ENCODE measurements around the gene ZSCAN12.
A peak's percentile ranks its signal among the peaks of the same experiment; 100 is the strongest.
"Not testable (repeated sequence)": the region's sequence is repeated elsewhere in the genome, so short reads cannot be mapped to it uniquely, and the experiment has no call there.

ZSCAN12 gene

GRCh38 chr6:28402197-28402596 lies 2.6 kb upstream of the ZSCAN12 start:
- in situ Hi-C loops (cut with HindIII; ENCODE audit: low pct_ligation_motif_present, low pct_unique_long_range_greater_than_20kb, low sequenced_read_pairs), result no loop called here
- no peak for DNase-seq

DNA sequence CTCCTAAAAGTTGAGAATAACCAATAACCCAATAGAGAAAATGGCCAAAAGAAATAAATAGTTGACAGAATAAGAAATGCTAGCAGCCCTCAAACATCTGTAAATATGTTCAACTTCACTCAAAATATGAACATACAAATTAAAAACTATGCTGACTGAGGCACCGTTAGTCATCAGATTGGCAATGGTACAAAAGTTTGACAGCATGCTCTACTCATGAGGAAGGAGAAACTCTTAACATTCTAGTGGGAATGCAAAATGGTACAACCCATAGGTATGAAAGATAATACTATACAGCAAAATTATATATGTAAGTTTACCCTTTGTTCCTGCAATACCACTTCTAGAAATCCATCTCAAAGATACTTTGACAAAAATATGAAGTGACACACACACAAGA lies 1.6 kb upstream of the ZSCAN12 start:
- DNase-seq, result no peak
- in situ Hi-C loops (cut with HindIII; ENCODE audit: low pct_ligation_motif_present, low pct_unique_long_range_greater_than_20kb, low sequenced_read_pairs), result no loop called here

GRCh38 chr6:28400122-28400451 lies 540 bp upstream of the ZSCAN12 start:
- in situ Hi-C loops (cut with HindIII; ENCODE audit: low pct_ligation_motif_present, low pct_unique_long_range_greater_than_20kb, low sequenced_read_pairs), result no loop called here
- no peak for DNase-seq

DNA sequence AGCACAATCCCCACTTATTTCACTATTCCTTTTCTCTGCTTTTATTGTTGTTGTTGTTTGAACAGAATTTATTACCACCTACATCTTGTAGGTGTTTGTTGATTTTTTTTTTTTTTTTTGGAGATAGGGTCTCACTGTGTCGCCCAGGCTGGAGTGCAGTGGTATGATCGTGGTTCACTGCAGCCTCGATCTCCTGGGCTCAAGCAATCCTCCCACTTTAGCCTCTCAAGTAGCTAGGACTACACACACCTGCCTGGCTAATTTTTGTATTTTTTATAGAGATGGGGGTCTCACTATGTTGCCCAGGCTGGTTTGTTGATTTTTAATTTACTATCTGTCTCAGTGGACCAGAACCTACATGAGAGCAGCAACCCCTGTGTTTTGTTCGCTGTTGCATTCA lies 3.6 kb downstream of the ZSCAN12 start:
- no peak for DNase-seq
- in situ Hi-C loops (cut with HindIII; ENCODE audit: low pct_ligation_motif_present, low pct_unique_long_range_greater_than_20kb, low sequenced_read_pairs), result no loop called here

DNA sequence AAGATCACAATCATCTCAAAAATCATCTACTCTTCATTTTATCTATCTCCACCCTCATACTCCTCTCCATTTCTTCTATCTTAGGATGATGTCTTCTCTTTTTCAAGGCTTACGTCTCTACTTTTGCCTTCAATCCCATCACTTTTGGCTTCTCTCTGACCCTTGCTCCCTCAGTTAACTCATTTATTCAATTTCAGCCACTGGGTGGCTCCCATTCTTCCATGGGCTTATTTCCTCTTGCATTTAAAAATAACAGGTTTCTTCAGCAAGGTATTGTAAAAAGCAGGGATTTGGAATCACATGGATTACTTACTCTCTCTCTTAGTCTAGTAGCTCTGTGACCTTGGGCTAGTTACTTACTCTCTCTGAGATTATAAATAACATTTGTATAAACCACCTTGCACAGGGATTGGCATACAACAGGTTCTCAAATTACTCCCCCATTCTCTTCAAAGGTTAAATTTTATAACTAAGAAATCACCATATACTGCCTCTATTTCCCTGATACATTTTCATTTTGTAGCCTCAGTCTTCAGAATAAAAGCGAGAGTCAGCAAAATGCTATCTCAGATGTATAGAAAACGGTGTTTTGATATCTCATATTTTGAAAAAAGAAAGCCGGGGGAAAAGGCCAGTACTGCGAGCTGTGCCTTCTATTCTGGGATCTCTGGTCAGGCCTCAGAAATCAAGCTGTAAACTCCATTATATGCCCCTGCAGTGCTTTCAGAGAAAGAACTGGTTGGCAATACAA lies 5.5 kb downstream of the ZSCAN12 start:
- in situ Hi-C loops (cut with HindIII; ENCODE audit: low pct_ligation_motif_present, low pct_unique_long_range_greater_than_20kb, low sequenced_read_pairs), result no loop called here
- no peak for DNase-seq

DNA sequence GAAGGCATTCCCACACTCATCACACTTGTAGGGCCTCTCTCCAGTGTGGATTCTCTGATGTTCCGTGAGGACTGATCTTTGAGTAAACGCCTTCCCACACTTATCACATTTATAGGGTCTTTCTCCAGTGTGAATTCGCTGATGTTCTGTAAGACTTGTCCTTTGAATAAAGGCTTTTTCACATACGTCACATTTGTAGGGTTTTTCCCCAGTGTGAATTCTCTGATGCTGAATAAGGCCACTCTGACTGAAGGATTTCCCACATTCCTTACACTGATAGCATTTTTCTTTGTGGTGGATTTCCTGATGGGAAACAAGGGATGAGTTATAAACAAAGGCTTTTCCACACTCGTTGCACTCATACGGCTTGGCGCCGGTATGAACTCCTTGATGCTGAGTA lies 8.9 kb downstream of the ZSCAN12 start:
- no peak for DNase-seq
- in situ Hi-C loops (cut with HindIII; ENCODE audit: low pct_ligation_motif_present, low pct_unique_long_range_greater_than_20kb, low sequenced_read_pairs), result no loop called here

GRCh38 chr6:28384143-28384533 lies 15.4 kb downstream of the ZSCAN12 start:
- no peak for DNase-seq
- in situ Hi-C loops (cut with HindIII; ENCODE audit: low pct_ligation_motif_present, low pct_unique_long_range_greater_than_20kb, low sequenced_read_pairs), result no loop called here

DNA sequence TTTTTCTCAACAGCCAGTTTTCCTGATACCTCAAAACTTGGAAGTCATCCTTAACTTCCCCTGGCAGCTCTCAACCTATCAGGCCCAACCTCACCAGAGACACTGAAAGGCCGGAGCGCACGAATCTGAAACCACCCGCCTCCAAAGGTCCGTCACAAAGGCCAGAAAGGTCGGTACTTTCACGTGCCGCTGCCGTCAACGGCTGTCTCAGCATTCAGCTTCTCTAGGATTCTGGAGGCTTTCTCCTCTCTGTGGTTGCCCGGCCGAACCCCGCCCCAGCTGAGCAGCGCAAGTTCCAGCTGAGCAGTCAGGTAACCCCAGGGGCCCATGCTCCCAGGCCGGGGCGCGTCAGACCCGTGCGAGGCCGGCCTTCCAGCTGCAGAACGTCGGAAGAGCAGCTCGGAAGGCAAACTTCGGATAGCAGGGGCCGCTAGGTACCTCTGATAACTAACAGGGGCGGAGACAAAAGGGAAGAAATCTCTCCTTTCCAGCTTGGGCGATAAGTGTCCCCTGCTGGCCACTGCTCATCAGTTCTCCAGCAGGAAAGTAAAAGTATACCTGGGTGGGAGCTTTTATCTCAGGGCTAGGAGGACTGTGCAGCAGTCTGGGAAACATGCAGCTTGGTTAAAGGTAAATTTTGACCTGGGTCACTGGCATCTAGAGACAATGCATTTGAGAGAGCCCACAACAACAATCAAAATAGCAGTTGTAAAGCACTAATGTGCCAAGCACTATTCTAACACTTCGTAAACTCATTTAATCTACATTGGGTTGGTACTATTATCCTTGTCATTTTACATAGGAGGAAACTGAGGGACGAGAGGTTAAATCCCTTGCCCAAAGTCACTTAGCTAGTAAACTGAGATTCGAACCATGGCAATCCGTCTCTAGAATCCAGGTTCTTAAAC lies 16.1 kb downstream of the ZSCAN12 start:
- peak; percentile 87 for DNase-seq
- in situ Hi-C loops (cut with HindIII; ENCODE audit: low pct_ligation_motif_present, low pct_unique_long_range_greater_than_20kb, low sequenced_read_pairs), result no loop called here

DNA sequence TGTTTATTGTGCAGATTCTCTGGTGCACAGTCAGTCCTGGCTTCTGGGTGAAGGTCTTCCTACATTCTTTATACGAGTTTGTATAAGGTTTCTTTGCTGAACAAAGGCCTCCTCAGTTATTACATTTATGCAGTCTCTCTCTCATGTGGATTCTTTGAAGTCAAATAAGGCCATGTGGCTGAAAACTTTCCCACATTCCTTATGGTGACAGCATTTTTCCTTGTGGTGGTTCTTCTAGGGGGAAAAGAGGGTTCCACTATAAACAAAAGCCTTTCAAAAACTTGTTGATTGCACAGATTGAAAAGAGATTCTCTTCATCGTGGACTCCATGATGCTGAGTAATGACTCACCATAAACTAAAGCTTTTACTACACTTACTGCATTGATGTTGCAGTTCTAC lies 19.2 kb downstream of the ZSCAN12 start:
- no peak for DNase-seq
- in situ Hi-C loops (cut with HindIII; ENCODE audit: low pct_ligation_motif_present, low pct_unique_long_range_greater_than_20kb, low sequenced_read_pairs), result no loop called here

DNA sequence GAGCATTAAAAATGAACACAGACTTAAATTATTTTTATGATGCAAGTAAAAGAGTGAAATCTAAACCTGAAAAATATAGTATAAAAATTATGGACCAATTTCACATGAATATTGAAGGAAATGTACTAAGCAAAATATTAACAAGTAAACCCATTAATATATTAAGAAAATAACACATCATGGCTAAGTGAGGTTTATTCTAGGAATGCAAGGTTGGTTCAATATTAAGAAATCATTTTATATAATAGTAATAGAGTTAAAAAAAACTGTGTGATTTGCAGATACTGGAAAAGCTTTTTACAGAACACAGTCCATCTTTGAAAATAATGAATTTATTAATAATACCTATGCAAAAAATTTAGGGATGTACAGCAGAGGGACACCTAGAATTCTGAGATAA lies 20.9 kb downstream of the ZSCAN12 start:
- in situ Hi-C loops (cut with HindIII; ENCODE audit: low pct_ligation_motif_present, low pct_unique_long_range_greater_than_20kb, low sequenced_read_pairs), result no loop called here
- no peak for DNase-seq

- in situ Hi-C loops (cut with HindIII; ENCODE audit: low pct_ligation_motif_present, low pct_unique_long_range_greater_than_20kb, low sequenced_read_pairs), result no loop called here
- DNase-seq, result no peak
These were observed 21.7 kb downstream of the ZSCAN12 start for GRCh38 chr6:28377879-28378278.

DNA sequence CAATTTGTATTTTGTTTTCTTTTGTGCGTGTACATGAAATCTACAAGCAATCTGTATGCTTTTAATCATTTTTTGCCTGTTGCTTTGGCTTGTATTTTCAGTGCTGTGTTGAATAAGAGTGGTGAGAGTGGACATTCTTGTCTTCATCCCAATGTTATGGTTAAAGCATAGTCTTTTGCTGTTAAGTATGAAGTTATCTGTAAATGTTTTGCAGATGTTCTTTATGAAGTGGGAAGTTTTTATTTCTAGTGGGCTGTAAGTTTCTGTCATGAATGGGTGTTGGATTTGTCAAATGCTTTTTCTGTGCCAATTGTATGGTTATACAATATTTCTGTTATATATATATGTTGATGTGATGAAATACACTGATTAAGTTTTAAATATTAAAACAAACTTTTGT lies 25.6 kb downstream of the ZSCAN12 start:
- in situ Hi-C loops (cut with HindIII; ENCODE audit: low pct_ligation_motif_present, low pct_unique_long_range_greater_than_20kb, low sequenced_read_pairs), result no loop called here
- no peak for DNase-seq

DNA sequence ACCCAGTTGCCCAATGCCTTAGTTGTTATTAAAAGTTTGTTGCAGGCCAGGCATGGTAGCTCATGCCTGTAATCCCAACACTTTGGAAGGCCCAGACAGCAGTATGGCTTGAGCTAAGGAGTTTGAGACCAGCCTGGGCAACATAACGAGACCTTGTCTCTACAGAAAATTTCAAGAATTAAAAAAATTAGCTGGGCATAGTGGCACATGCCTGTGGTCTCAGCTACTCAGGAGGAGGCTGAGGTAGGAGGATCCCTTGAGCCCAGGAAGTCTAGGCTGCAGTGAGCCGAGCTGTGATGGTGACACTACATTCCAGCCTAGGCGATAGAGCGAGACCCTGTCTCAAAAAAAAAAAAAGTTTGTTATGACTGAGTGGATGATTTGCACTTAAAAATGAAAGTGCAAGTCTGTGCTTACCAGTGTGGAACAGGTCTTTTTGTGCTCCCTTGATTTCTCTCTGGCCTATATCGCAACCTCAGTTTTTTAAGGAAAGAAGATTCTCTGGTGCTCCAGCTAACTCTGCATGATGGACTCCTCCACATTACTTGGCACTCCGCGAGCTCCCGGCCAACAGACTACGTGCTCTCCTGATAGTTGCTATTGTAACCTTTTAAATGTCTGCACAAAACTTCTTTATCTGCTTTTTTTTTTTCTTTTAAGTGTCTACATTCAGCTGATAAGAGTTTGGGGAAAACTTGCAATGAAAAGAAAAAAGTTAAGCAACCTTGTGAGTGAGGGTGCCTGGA lies 27.7 kb downstream of the ZSCAN12 start:
- DNase-seq, result peak; percentile 40
- in situ Hi-C loops (cut with HindIII; ENCODE audit: low pct_ligation_motif_present, low pct_unique_long_range_greater_than_20kb, low sequenced_read_pairs), result no loop called here

DNA sequence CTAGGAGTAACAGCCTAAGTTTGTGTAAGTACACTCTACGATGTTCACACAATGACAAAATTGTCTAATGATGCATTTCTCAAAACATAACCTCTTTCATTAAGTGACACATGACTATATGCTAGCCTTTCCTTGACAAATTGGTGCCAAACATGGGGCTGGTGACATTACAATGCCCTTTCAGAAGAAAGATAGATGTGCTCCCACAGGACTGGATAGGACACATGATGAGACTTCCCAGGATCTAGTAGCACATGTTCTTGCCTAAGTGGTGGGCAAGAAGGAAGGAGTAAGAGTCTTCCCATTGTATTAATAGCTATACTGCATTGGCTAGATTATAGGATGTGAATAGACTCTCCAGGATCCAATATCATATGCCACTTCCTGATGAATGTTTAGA lies 28.3 kb downstream of the ZSCAN12 start:
- no peak for DNase-seq
- in situ Hi-C loops (cut with HindIII; ENCODE audit: low pct_ligation_motif_present, low pct_unique_long_range_greater_than_20kb, low sequenced_read_pairs), result no loop called here

GRCh38 chr6:28370440-28370839 lies 29.1 kb downstream of the ZSCAN12 start:
- in situ Hi-C loops (cut with HindIII; ENCODE audit: low pct_ligation_motif_present, low pct_unique_long_range_greater_than_20kb, low sequenced_read_pairs), result no loop called here
- DNase-seq, result no peak

GRCh38 chr6:28369463-28369862 lies 30.1 kb downstream of the ZSCAN12 start:
- DNase-seq, result no peak
- in situ Hi-C loops (cut with HindIII; ENCODE audit: low pct_ligation_motif_present, low pct_unique_long_range_greater_than_20kb, low sequenced_read_pairs), result no loop called here

GRCh38 chr6:28368522-28368921 lies 31.0 kb downstream of the ZSCAN12 start:
- in situ Hi-C loops (cut with HindIII; ENCODE audit: low pct_ligation_motif_present, low pct_unique_long_range_greater_than_20kb, low sequenced_read_pairs), result no loop called here
- no peak for DNase-seq

- in situ Hi-C loops (cut with HindIII; ENCODE audit: low pct_ligation_motif_present, low pct_unique_long_range_greater_than_20kb, low sequenced_read_pairs); DNase-seq: not testable (repeated sequence)
These were observed 34.0 kb downstream of the ZSCAN12 start for GRCh38 chr6:28365590-28365989.

- in situ Hi-C loops (cut with HindIII; ENCODE audit: low pct_ligation_motif_present, low pct_unique_long_range_greater_than_20kb, low sequenced_read_pairs), result no loop called here
- DNase-seq, result no peak
These were observed 38.6 kb downstream of the ZSCAN12 start for GRCh38 chr6:28360961-28361360.
